SU-DHL-6 (cell line): ENCODE results near the gene P4HTM.
A peak's percentile ranks its signal among the peaks of the same experiment; 100 is the strongest.

Experiments used
- H2AFZ ChIP-seq: fragments of 200-600 bp; sonication (generic); 2 replicates; pipeline ENCODE4 v1.6.1; 2014; ENCODE audit warnings: low read depth, mild to moderate bottlenecking, moderate library complexity, mixed read lengths, antibody characterized with exemption, low read length; ENCODE audit not compliant: severe bottlenecking
- H3F3A ChIP-seq: fragments of 200-600 bp; shearing (Covaris generic); 2 replicates; pipeline ENCODE4 v1.6.0; 2016; ENCODE audit warnings: antibody characterized with exemption, mild to moderate bottlenecking; ENCODE audit not compliant: insufficient read depth
- H3K27ac ChIP-seq: fragments of 200-600 bp; sonication (generic); 2 replicates; pipeline ENCODE4 v1.5.1; 2016; ENCODE audit warnings: low read depth, mild to moderate bottlenecking, low read length, moderate library complexity, mixed read lengths
- H3K27me3 ChIP-seq: fragments of 200-600 bp; sonication (generic), shearing (Covaris generic); 2 replicates; pipeline ENCODE4 v1.6.0; 2014; ENCODE audit warnings: mild to moderate bottlenecking, low read length
- H3K36me3 ChIP-seq: fragments of 200-600 bp; sonication (generic); 2 replicates; pipeline ENCODE4 v1.6.1; 2014; ENCODE audit warnings: mild to moderate bottlenecking, low read length, mixed read lengths
- H3K4me2 ChIP-seq: fragments of 300-600, 200-600 bp; shearing (Covaris generic), sonication (generic); 2 replicates; pipeline ENCODE4 v1.6.0; 2014; ENCODE audit warnings: low read length, low read depth, mild to moderate bottlenecking; ENCODE audit not compliant: poor library complexity, severe bottlenecking
- H3K4me3 ChIP-seq: fragments of 200-600 bp; sonication (generic); 2 replicates; pipeline ENCODE4 v1.5.1; 2014; ENCODE audit warnings: antibody characterized with exemption, low read length, mild to moderate bottlenecking, mixed read lengths; ENCODE audit not compliant: insufficient read depth, poor library complexity, severe bottlenecking
- H3K79me2 ChIP-seq: fragments of 200-600 bp; sonication (generic); 2 replicates; pipeline ENCODE4 v1.6.1; 2014; ENCODE audit warnings: mild to moderate bottlenecking, low read length, moderate library complexity; ENCODE audit not compliant: insufficient read depth
- H3K9ac ChIP-seq: fragments of 200-600 bp; sonication (generic); 2 replicates; pipeline ENCODE4 v1.7.0; 2014; ENCODE audit warnings: mild to moderate bottlenecking, low read length
- H3K9me2 ChIP-seq: fragments of 200-600 bp; sonication (generic); replicated peaks from 2 replicates; pipeline ENCODE4 v1.6.1; 2014; ENCODE audit warnings: low read length; ENCODE audit not compliant: insufficient read depth
- H3K9me3 ChIP-seq: fragments of 200-600 bp; sonication (generic); 2 replicates; pipeline ENCODE4 v1.6.1; 2014; ENCODE audit warnings: low read length, mixed read lengths; ENCODE audit not compliant: insufficient read depth
- H4K20me1 ChIP-seq: fragments of 200-600 bp; sonication (generic); 2 replicates; pipeline ENCODE4 v1.6.1; 2014; ENCODE audit warnings: low read depth, mild to moderate bottlenecking, antibody characterized with exemption, low read length, moderate library complexity, mixed read lengths
- EZH2phosphoT487 ChIP-seq: fragments of 200-600 bp; sonication (generic), shearing (Covaris generic); conservative IDR thresholded peaks from 2 replicates; pipeline ENCODE4 v1.6.1; 2018; ENCODE audit warnings: mild to moderate bottlenecking, antibody characterized with exemption, low read length, moderate library complexity, mixed read lengths
- TF ChIP-seq, protein P1 (sequence below): fragments of 200-600 bp; sonication (generic); IDR thresholded peaks from one replicate; pipeline ENCODE4 v1.5.1; 2017; ENCODE audit warnings: antibody characterized with exemption, mild to moderate bottlenecking, low read length, moderate library complexity; ENCODE audit not compliant: insufficient read depth, poor library complexity, severe bottlenecking

The P4HTM gene

DNA sequence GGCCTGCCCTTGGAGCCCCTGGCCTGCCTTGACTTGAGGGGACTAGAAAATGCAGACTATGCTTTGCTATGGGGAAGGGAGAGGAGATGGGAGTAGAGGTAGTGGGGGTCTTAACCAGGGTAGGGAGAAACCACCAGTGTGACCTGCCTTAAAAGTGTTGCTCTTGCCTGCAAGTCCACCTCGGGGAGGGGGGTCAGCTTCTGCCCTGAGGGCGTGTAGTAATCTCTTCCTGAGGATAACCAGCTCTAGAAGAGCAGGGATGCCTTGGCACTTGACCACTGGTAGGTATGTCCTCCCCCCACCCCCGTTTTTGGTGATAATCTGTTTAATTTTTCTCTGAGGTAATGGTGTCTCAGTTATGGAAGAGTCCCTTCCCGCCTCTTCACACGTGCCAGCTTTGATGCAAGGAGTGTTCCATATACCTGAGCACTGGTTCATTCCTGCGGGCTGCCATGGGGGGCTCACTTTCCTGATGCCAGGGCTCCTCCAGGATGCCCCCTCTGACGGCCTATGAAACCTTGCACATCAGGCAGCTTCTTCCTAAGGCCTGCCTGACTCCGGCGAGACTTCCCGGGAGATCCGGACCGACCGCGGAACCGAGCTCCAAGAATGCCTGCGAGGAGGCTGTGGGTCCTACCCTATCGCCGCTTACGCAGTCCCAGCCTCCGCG lies 780 bp upstream of the P4HTM start:
- Histone ChIP-seq H3K4me2 (peak overlapping the region; percentile 76), H3K9me3 (no peaks in the 10 kb centered on the region), H3K79me2 (peaks cover 20% of the 10 kb centered on the region), H3K27ac (peak overlapping the region; percentile 65), H4K20me1 (no peaks in the 10 kb centered on the region), H3F3A (peaks cover 9% of the 10 kb centered on the region; the same call in 1 of the 2 replicates), H3K9ac (peak overlapping the region; percentile 70), H3K9me2 (no peaks in the 10 kb centered on the region), H3K27me3 (no peaks in the 10 kb centered on the region), H2AFZ (peak overlapping the region; percentile 61), H3K4me3 (peak overlapping the region; percentile 60), H3K36me3 (no peaks in the 10 kb centered on the region)
- TF ChIP-seq, protein P1, sequence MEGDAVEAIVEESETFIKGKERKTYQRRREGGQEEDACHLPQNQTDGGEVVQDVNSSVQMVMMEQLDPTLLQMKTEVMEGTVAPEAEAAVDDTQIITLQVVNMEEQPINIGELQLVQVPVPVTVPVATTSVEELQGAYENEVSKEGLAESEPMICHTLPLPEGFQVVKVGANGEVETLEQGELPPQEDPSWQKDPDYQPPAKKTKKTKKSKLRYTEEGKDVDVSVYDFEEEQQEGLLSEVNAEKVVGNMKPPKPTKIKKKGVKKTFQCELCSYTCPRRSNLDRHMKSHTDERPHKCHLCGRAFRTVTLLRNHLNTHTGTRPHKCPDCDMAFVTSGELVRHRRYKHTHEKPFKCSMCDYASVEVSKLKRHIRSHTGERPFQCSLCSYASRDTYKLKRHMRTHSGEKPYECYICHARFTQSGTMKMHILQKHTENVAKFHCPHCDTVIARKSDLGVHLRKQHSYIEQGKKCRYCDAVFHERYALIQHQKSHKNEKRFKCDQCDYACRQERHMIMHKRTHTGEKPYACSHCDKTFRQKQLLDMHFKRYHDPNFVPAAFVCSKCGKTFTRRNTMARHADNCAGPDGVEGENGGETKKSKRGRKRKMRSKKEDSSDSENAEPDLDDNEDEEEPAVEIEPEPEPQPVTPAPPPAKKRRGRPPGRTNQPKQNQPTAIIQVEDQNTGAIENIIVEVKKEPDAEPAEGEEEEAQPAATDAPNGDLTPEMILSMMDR, result no peak
- TF ChIP-seq EZH2phosphoT487, result no peak

DNA sequence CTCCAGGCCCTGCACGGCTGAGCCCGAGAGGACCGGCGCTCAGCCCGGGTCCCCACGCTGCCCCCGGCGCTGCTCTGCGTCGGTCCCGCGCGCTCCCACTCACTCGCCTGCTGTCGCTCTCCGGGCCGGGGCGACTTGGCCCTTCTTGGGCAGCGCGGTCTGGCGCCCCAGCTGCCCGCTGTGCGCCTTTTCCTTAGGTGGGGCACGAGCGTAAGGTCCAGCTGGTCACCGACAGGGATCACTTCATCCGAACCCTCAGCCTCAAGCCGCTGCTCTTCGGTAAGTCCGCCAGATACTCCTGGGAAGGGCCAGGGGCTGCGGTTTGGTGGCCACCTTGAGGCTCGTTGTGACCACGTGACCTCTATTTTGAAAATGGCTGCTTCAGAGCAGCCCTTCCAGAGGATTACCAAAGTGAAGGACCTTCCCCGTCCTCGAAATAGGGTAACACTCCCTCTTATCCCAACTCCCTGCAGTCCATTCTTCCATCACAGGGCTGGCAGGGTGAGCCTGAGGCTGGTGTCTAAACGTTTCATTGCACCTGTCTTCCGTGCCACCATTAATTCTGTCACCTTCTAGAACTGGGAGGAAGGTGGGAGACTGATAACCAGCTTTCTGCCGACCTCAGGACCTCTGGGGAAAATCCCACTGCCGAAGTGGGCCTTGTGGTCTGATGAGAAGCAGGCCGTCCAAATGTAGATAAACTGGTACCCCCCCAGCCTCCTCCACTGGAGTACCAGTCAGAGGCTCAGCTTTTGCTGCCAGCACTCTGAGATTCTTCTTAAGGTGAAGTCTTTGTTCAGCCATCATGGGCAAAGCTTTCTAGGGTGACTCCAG lies 812 bp downstream of the P4HTM start:
- peaks cover 6% of the 10 kb centered on the region; the same call in 1 of the 2 replicates for H3F3A ChIP-seq
- TF ChIP-seq EZH2phosphoT487, result no peak
- TF ChIP-seq, protein P1, result no peak
- H3K4me2 ChIP-seq, result peak overlapping the region; percentile 76
- H4K20me1 ChIP-seq, result no peaks in the 10 kb centered on the region
- H3K27ac ChIP-seq, result peak overlapping the region; percentile 65
- H3K36me3 ChIP-seq, result no peaks in the 10 kb centered on the region
- peak overlapping the region; percentile 64 for H2AFZ ChIP-seq
- no peaks in the 10 kb centered on the region for H3K27me3 ChIP-seq
- peaks cover 20% of the 10 kb centered on the region for H3K79me2 ChIP-seq
- H3K9me2 ChIP-seq, result no peaks in the 10 kb centered on the region
- peak overlapping the region; percentile 70 for H3K9ac ChIP-seq
- H3K4me3 ChIP-seq, result peak overlapping the region; percentile 60
- no peaks in the 10 kb centered on the region for H3K9me3 ChIP-seq

DNA sequence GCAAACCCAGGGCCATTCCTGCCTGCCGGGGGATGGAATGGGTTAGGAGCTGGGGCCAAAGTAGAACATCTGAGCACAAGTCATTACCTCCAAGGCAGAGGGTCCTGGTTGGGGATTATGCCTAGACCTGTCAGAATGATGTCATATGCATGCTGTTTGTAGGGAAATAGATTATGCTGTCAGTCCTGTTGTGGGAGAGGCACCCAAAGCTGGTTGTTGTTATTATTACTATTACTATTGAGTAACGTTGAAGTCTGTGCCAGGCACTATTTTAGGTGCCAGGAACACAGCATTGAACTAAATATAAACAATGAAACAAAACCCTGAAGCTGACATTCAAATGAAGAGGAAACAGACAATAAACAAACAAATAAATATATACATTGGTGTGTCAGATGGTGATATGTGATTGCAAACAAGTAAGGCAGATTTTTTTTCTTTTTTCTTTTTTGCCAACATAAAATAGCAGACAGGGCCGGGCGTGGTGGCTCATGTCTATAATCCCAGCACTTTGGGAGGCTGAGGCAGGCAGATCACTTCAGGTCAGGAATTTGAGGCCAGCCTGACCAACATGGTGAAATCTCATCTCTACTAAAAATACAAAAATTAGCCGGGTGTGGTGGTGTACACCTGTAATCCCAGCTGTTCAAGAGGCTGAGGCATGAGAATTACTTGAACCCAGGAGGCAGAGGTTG lies 2.0 kb downstream of the P4HTM start:
- peak overlapping the region; percentile 60 for H3K4me3 ChIP-seq
- no peaks in the 10 kb centered on the region for H3K36me3 ChIP-seq
- H3K4me2 ChIP-seq, result peak overlapping the region; percentile 76
- H3K9me2 ChIP-seq, result no peaks in the 10 kb centered on the region
- 0 out of 2 replicates have a peak, but pooled peaks cover under 1% of the 10 kb centered on the region for H3F3A ChIP-seq
- H3K9ac ChIP-seq, result peak overlapping the region; percentile 70
- H3K79me2 ChIP-seq, result peaks cover 20% of the 10 kb centered on the region
- H2AFZ ChIP-seq, result no peak overlapping the region
- no peaks in the 10 kb centered on the region for H3K9me3 ChIP-seq
- TF ChIP-seq, protein P1, result no peak
- TF ChIP-seq EZH2phosphoT487, result no peak
- H4K20me1 ChIP-seq, result no peaks in the 10 kb centered on the region
- H3K27ac ChIP-seq, result peak overlapping the region; percentile 65
- H3K27me3 ChIP-seq, result no peaks in the 10 kb centered on the region
